WERI-Rb-1 (cell line): ENCODE data around the gene CTIF.

Experiments
- DNase-seq: peaks from one replicate; pipeline ENCODE4 v3.0.0-alpha.2; 2020
- H3K27ac ChIP-seq: fragments of 250-450 bp; sonication (Bioruptor Pico); 2 replicates; pipeline ENCODE4 v1.5.1; 2020; ENCODE audit warnings: mild to moderate bottlenecking, moderate library complexity
- H3K27me3 ChIP-seq: fragments of 250-450 bp; sonication (Bioruptor Pico); 2 replicates; pipeline ENCODE4 v1.5.1; 2021; ENCODE audit warnings: mild to moderate bottlenecking, low read depth, moderate library complexity; ENCODE audit not compliant: insufficient read depth, severe bottlenecking
- H3K36me3 ChIP-seq: fragments of 250-450 bp; sonication (Bioruptor Pico); 2 replicates; pipeline ENCODE4 v1.5.1; 2020; ENCODE audit warnings: mild to moderate bottlenecking, moderate library complexity
- H3K4me3 ChIP-seq: 2 replicates; pipeline ENCODE4 v1.5.1; 2011; ENCODE audit warnings: low read depth, mild to moderate bottlenecking, control low read depth, low read length
- H3K9me3 ChIP-seq: fragments of 250-450 bp; sonication (Bioruptor Pico); 2 replicates; pipeline ENCODE4 v1.5.1; 2021; ENCODE audit warnings: mild to moderate bottlenecking, moderate library complexity; ENCODE audit not compliant: severe bottlenecking
- TF ChIP-seq, protein P1 (sequence below): IDR thresholded peaks from 2 replicates; pipeline ENCODE4 v1.5.1; 2011; ENCODE audit warnings: low read depth, mild to moderate bottlenecking, control low read depth, inconsistent platforms, low read length

The CTIF gene

DNA sequence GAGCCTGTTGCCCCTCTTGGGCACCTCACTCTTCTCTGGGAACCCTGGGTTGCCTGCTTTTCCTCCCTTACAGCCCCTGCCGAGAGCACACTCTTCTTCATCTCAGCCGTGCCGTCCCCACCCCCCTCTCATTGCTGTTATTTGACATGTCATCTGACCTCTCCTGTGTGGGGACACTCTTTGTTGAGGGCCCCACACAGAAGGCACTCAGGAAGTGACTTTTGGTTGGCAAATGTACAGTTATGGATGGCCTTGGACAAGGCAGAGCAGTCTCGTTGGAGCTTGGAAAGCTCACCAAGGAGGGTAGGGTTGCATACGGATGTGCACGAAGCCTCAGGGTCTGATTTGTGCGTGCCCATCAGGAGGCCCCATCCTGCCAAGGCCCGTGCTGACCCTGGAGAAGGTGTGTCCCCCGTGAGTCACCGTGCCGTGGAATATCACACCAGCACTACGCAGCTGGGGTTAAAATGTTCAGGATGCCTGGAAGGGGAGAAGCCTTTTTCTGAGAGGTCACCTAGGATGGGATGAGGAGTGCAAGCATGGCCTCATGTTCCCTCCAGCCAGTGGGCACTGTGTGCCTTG is 93.9 kb downstream of the CTIF start:
- no peak for DNase-seq
- H3K4me3 ChIP-seq: no peak overlapping the region
- no peak overlapping the region for H3K27ac ChIP-seq
- peaks cover 24% of the 10 kb centered on the region for H3K36me3 ChIP-seq
- no peaks in the 10 kb centered on the region for H3K9me3 ChIP-seq
- H3K27me3 ChIP-seq: no peaks in the 10 kb centered on the region
- TF ChIP-seq, protein P1, sequence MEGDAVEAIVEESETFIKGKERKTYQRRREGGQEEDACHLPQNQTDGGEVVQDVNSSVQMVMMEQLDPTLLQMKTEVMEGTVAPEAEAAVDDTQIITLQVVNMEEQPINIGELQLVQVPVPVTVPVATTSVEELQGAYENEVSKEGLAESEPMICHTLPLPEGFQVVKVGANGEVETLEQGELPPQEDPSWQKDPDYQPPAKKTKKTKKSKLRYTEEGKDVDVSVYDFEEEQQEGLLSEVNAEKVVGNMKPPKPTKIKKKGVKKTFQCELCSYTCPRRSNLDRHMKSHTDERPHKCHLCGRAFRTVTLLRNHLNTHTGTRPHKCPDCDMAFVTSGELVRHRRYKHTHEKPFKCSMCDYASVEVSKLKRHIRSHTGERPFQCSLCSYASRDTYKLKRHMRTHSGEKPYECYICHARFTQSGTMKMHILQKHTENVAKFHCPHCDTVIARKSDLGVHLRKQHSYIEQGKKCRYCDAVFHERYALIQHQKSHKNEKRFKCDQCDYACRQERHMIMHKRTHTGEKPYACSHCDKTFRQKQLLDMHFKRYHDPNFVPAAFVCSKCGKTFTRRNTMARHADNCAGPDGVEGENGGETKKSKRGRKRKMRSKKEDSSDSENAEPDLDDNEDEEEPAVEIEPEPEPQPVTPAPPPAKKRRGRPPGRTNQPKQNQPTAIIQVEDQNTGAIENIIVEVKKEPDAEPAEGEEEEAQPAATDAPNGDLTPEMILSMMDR: no peak

DNA sequence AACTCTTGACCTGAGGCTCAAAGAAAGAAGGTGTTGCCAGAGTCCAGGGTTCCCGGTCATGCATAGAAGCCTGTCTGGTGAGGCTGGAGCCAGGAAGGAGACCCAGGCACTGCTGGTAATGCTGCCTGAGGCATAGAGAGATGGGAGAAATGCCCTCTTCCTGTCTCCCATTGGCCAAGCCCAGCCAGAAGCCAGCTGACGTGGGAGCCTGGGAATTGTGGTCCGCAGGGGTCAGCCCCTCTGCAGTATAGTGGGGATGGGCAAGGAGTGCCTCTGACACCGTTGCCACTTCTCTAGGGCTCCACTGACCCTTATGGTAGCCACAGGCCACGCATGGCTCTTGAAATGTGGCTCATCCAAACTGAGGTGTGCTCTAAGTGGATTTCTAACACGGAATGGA is 95.7 kb downstream of the CTIF start:
- H3K36me3 ChIP-seq: peaks cover 23% of the 10 kb centered on the region
- H3K27ac ChIP-seq: no peak overlapping the region
- H3K27me3 ChIP-seq: no peaks in the 10 kb centered on the region
- no peak for DNase-seq
- no peak overlapping the region for H3K4me3 ChIP-seq
- TF ChIP-seq, protein P1: no peak
- H3K9me3 ChIP-seq: no peaks in the 10 kb centered on the region

DNA sequence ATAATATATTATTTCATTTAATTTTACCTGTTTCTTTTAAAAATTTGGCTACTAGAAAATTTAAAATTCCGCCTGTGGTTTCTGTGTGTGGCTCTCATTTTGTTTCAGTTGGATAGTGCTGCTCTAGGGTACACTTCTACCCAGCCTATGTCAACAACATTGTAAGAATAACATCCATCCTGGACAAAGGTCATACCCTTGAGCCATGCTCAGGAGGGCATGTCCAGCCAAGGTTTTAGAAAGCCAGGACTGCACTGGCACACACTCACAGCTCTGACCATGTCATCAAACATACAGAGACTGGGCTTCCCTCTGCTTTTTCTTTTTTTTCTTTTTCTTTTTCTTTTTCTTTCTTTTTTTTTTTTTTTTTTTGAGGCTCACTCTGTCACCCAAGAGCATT is 96.1 kb downstream of the CTIF start:
- H3K9me3 ChIP-seq: no peaks in the 10 kb centered on the region
- TF ChIP-seq, protein P1: no peak
- peaks cover 21% of the 10 kb centered on the region for H3K36me3 ChIP-seq
- H3K27ac ChIP-seq: no peak overlapping the region
- H3K4me3 ChIP-seq: no peak overlapping the region
- DNase-seq: no peak
- no peaks in the 10 kb centered on the region for H3K27me3 ChIP-seq

DNA sequence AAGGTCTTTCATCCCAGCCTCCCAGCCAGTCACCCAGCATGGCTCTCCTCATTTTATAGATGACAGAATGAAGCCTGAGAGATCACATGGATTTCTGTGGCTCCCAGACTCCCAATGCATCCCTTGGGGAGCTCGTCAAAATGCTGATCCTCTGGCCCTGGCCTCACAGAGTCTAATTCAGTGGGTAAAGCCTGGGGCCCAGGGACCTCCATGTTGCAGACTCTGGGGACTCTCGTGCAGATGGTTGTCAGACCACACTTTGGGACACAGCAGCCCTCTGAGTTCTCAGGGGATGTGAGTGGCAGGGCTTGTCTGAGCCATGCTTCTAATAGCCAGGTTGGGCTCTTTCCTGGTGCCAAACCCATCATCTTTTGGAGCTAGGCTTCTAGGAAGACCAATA is 97.0 kb downstream of the CTIF start:
- TF ChIP-seq, protein P1: no peak
- Histone ChIP-seq H3K36me3 (peaks cover 24% of the 10 kb centered on the region), H3K9me3 (no peaks in the 10 kb centered on the region), H3K27ac (no peak overlapping the region), H3K4me3 (no peak overlapping the region), H3K27me3 (no peaks in the 10 kb centered on the region)
- DNase-seq: no peak

DNA sequence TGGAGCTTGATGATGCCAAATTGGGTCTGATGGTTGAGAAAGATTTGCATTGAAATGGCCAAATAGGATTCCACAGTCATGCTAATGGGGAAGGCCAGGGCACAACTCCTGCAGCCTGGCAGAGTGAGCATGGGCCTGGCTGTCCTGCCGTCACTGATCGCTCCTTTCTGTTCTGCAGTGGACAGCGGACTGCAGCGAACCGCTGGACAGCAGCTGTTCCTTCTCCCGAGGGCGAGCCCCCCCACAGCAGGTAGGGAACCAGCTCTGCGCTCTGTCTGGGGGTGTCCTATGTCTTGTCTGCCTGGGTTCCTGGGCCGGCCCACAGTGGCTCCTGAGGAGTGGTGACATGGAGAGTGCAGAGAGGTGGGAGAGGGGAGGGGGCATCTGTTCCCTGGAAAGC is 97.6 kb downstream of the CTIF start:
- Histone ChIP-seq H3K27ac (no peak overlapping the region), H3K36me3 (peaks cover 19% of the 10 kb centered on the region), H3K4me3 (no peak overlapping the region), H3K27me3 (no peaks in the 10 kb centered on the region), H3K9me3 (no peaks in the 10 kb centered on the region)
- TF ChIP-seq, protein P1: no peak
- no peak for DNase-seq
